GM12891 (cell line): ENCODE results near the gene OTUB1.
"Not testable (repeated sequence)": the region's sequence is repeated elsewhere in the genome, so short reads cannot be mapped to it uniquely, and the experiment has no call there.

Experiments used
- DNase-seq: peaks from one replicate; pipeline ENCODE4 v3.0.0; 2011; ENCODE audit warnings: low spot score; ENCODE audit not compliant: insufficient read length
- FAIRE-seq: peaks from 2 replicates; lab custom pipeline; 2011; peaks lifted over from hg19 to GRCh38; lab: Jason Lieb, UNC
- PAX5 ChIP-seq: IDR thresholded peaks from 2 replicates; pipeline ENCODE4 v1.6.1; 2011; ENCODE audit warnings: low read length, moderate library complexity, mild to moderate bottlenecking; ENCODE audit not compliant: insufficient read depth, severe bottlenecking
- POLR2A ChIP-seq: IDR thresholded peaks from 2 replicates; pipeline ENCODE4 v1.6.1; 2011; ENCODE audit warnings: low read depth, low read length, control low read depth
- POLR2AphosphoS5 ChIP-seq: IDR thresholded peaks from 2 replicates; pipeline ENCODE4 v1.6.1; 2011; ENCODE audit warnings: low read depth, low read length, control low read depth
- POU2F2 ChIP-seq: IDR thresholded peaks from 2 replicates; pipeline ENCODE4 v1.6.1; 2011; ENCODE audit warnings: low read depth, mild to moderate bottlenecking, control low read depth, low read length, moderate library complexity
- SPI1 ChIP-seq: IDR thresholded peaks from 2 replicates; pipeline ENCODE4 v1.6.1; 2011; ENCODE audit warnings: low read depth, low read length, control low read depth
- TAF1 ChIP-seq: IDR thresholded peaks from 2 replicates; pipeline ENCODE4 v1.6.1; 2011; ENCODE audit warnings: low read depth, low read length, control low read depth

Gene OTUB1

DNA sequence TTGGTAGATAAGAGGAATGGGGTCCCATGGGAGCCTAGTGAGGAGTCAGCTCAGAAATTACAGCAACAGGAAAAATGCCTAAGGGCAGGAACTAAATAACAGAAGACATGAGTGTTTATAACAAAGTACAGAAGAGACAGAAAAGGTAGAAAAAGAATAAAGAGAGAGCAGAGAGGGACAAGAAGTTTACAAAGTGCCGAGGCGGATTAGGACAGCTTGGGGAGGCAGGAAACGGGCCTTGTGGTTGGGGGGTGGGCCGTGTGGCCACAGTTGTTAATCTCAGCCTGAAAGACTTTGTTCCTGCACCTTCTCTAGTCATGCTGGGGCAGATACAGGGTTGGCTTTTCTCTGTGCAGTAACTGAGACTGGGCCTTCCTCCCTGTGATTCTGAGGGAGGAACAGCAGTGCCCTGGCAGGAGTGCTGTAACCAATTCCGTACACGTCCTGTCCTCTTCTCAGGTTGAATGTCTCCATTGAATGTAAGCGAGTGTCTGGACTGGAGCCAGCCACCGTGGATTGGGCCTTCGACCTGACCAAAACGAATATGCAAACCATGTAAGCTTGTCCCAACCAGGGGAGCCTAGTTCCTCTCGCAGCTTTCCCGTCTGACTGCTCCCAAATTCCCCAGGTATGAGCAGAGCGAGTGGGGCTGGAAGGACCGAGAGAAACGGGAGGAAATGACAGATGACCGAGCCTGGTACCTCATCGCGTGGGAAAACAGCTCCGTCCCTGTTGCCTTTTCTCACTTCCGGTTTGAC lies 34.3 kb upstream of the OTUB1 start:
- TF ChIP-seq SPI1: peak; percentile 57
- no peak for TF ChIP-seq PAX5
- FAIRE-seq (peak; percentile 74), DNase-seq (no peak)

DNA sequence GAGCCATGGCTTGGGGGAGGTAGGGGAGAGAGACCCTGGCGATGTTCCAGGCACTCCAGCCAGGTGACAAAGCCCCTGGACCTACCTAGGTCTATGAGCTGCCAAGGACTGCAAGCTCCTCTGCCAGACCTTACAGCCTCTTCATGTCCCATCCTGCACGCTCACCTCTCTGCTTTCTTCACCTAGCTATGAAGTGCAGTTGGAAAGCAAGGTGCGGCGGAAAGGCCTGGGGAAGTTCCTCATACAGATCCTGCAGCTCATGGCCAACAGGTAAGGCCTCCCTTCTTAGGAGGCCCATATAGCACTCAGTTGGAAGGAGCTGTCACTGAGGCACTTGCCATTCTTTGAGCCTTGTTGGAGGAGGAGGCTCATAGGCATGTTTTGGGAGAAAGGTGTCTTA lies 33.7 kb upstream of the OTUB1 start:
- TF ChIP-seq TAF1: no peak
- no peak for TF ChIP-seq SPI1
- TF ChIP-seq POLR2AphosphoS5: no peak
- TF ChIP-seq POU2F2: no peak
- TF ChIP-seq POLR2A: no peak
- no peak for TF ChIP-seq PAX5
- DNase-seq: no peak
- no peak for FAIRE-seq

DNA sequence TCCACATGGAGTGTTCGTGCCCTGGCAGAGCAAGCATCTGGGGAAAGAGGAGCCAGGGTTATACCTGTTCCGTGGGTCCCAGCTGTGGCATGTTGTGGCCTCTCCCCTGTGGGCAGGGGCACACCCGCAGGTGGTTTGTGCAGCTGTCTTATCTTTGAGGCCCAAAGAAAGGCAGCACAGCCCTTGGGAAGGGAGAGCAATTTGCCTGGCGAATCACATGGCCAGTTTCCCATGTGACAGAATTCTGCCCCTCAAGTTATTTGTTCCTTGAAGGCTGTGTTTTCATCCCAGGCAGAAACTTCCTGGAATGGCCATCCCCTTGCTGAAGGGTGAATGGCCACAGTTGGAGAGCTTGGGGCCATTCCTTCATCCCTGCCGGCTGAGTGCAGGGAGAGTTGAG lies 28.2 kb upstream of the OTUB1 start:
- DNase-seq (no peak), FAIRE-seq (no peak)
- TF ChIP-seq POLR2AphosphoS5 (no peak), SPI1 (no peak), POLR2A (no peak), PAX5 (no peak), POU2F2 (no peak), TAF1 (no peak)

DNA sequence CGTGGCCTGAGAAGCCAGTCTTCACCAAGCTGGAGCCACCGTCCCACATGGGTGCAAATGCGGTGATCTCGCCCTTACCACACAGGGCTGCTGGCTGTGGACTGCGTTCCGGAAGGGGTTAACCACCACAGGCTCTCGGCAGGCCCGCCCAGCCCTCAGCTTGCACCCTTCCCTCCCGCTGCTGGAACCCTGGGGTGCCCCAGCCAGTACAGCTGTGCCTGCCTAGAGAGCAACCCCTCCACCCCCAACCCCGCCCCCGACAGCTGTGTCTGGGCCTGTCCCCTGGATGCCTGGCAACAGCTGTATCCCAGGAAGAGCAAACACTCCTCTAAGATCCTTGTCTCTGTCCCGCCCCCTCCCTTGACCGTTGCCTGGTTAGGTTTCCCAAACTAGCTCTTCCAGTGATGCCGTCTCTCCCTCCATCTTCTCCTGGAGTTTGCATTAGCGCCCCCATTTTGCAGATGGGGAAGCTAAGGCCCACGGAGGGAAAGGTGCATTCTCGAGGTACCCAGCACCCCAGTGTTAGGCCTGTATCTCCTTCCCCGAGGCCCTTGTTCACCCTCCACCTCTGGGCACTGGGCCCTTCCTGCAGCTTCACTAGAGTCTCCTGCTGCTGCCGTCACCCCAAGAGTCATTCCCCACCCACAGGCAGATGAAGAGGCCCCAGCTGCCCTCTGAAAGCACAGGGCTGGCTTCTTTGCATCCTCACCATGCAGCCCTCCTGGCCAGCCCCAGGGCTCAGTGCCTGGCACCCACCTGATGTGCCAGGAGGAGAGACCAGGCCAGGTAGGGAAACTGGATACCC lies 24.4 kb upstream of the OTUB1 start:
- TF ChIP-seq POU2F2: no peak
- no peak for TF ChIP-seq PAX5
- no peak for TF ChIP-seq SPI1
- TF ChIP-seq TAF1: no peak
- no peak for TF ChIP-seq POLR2AphosphoS5
- TF ChIP-seq POLR2A: no peak
- FAIRE-seq (peak; percentile 77), DNase-seq (no peak)

DNA sequence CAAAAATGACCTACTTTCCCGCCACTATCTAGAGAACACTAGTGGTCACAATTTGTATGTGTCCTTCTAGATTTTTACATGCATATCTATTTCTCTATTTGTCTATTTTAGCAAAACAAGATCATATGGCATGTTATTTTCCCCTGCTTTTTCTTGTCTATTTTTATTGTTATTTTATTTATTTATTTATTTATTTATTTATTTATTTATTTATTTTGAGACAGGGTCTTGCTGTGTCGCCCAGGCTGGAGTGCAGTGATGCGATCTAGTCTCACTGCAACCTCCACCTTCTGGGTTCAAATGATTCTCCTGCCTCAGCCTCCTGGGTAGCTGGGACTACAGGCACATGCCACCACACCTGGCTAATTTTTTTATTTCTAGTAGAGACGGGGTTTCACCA lies 22.3 kb upstream of the OTUB1 start:
- FAIRE-seq, DNase-seq: not testable (repeated sequence)

DNA sequence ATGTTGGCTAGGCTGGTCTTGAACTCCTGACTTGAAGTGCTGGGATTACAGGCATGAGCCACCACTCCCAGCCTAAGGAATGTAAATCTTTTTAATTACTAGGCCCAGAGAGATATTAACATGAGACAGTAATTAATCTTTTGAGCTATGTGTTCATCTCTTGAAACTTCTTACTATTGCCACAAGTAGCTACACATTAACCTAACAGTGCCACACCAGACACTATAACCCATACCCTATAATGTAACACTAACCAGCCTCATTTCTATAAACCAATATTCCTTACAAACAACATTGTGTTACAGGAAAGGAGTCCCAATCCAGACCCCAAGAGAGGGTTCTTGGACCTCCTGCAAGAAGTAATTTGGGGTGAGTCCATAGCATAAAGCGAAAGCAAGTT lies 19.8 kb upstream of the OTUB1 start:
- FAIRE-seq (no peak), DNase-seq (no peak)
- TF ChIP-seq SPI1: no peak
- no peak for TF ChIP-seq PAX5
- TF ChIP-seq POLR2AphosphoS5: no peak
- TF ChIP-seq POU2F2: no peak
- no peak for TF ChIP-seq POLR2A
- TF ChIP-seq TAF1: no peak

DNA sequence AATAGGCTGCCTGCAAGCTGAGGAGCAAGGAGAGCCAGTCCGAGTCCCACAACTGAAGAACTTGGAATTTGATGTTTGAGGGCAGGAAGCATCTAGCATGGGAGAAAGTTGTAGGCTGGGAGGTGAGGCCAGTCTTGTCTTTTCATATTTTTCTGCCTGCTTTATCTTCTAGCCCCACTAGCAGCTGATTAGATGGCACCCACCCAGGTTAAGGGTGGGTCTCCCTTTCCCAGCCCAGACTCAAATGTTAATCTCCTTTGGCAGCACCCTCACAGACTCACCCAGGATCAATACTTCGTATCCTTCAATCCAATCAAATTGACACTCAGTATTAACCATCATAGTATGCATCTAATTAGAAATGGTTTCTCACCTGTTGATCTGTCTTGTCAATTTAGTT lies 16.8 kb upstream of the OTUB1 start:
- no peak for FAIRE-seq
- DNase-seq: no peak
- no peak for TF ChIP-seq TAF1
- TF ChIP-seq POLR2AphosphoS5: no peak
- TF ChIP-seq PAX5: no peak

DNA sequence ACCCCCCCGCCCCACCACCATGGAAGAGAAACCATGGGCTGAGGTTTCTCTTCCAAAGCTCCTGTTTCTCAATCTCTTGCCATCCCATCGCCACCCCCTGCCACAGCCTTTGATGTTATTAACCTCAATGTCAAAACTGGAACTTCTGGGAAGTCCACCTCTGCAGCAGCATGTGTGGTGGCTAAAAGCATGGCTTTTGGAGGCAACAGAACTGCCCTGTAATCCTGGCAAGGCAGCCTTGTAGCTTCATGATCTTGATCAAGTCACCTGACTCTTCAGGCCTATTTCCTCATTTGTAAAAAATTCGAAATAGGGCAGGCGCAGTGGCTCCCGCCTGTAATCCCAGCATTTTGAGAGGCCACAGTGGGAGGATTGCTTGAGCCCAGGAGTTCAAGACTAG lies 15.3 kb upstream of the OTUB1 start:
- FAIRE-seq (no peak), DNase-seq (no peak)
- no peak for TF ChIP-seq PAX5
- no peak for TF ChIP-seq POLR2AphosphoS5
- no peak for TF ChIP-seq SPI1
- TF ChIP-seq POLR2A: no peak
- no peak for TF ChIP-seq TAF1
- TF ChIP-seq POU2F2: no peak

DNA sequence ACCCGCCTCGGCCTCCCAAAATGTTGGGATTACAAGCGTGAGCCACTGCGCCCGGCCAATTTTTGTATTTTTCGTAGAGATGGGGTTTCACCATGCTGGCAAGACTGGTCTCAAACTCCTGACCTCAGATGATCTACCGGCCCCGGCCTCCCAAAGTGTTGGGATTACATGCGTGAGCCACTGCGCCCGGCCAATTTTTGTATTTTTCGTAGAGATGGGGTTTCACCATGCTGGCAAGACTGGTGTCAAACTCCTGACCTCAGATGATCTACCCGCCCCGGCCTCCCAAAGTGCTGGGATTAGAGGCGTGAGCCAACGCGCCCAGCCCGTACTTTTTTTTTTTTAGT lies 12.4 kb upstream of the OTUB1 start:
- DNase-seq, FAIRE-seq: not testable (repeated sequence)

DNA sequence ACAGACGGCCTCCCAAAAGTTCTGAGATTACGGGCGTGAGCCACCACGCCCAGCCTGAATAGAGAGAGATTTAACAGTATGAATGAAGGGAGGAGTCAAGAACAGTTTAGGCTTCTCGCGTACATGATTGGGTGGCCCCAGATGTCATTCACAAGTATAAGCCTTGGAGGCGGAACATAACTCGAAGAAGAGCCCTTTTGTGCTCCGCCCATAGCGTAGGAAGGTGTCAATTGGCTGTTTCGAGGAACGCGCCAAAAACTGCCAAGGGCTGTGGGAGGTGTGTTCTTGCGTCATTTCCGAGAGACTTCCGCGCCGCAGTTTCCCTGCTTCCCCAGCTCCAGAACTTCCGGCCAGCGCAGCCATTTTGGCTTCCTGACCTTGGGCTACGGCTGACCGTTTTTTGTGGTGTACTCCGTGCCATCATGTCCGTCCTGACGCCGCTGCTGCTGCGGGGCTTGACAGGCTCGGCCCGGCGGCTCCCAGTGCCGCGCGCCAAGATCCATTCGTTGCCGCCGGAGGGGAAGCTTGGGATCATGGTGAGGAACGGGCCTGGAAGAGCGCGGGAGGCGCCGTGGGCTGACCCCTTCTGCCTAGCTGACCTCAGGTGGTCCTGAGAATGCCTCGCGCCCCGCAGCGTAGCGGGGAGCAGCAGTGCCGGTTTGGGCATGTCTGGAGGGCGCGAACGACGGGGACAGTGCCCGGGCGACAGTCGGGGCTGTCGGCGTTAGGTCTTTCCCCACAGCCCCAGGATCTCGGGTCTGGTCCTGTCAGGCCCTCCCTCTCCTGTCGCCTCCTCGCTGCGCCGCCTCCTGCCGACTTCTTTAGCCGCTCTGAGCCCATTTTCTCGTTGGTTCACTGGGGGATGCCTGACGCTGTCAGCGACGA lies 11.7 kb upstream of the OTUB1 start, which contains the start of gene COX8A:
Gene COX8A, plus strand, starts transcription at position 362 of the 885 bp plus-strand sequence. Its CDS starts 61 bp downstream, at position 423.
- peak; percentile 60; the same call in 1 of the 2 replicates for TF ChIP-seq TAF1
- peak; percentile 32 for TF ChIP-seq SPI1
- no peak for TF ChIP-seq PAX5
- TF ChIP-seq POLR2AphosphoS5: peak; percentile 90
- peak; percentile 69 for TF ChIP-seq POLR2A
- FAIRE-seq (peak; percentile 92), DNase-seq (peak; percentile 96)
